GM20431 (cell line): ENCODE measurements around the gene HSPA12A.

Experiments
- in situ Hi-C: fragments of 300-500 bp; cut with MseI, MboI; formaldehyde crosslinking; loops from one replicate; pipeline ENCODE4 v1.15.0; 2020; ENCODE audit warnings: low sequenced_read_pairs; ENCODE audit not compliant: unreplicated experiment

The HSPA12A gene

GRCh38 chr10:116656044-116656443, 86.3 kb downstream of the HSPA12A start:
- in situ Hi-C loops, result no loop called here

- in situ Hi-C loops, result no loop called here
These were observed 86.8 kb downstream of the HSPA12A start for GRCh38 chr10:116655568-116655967.

GRCh38 chr10:116654816-116655215, 87.5 kb downstream of the HSPA12A start:
- in situ Hi-C loops, result no loop called here

DNA sequence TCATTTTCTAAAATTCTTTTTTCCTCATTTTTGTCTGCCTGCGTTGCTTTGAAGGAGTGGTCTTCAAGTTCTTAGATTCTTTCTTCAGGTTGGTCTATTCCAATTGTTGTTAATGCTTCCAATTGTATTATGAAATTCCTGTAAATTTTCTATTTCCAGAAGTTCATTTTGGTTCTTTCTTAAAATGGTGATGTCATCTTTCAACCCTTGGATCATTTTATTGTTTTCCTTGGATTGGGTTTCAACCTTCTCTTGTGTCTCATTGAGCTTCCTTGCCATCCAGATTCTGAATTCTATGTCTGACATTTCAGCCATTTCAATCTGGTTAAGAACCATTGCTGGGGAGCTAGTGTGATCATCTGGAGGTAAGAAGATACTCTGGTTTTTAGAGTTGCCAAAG, 88.5 kb downstream of the HSPA12A start:
- in situ Hi-C loops, result no loop called here

DNA sequence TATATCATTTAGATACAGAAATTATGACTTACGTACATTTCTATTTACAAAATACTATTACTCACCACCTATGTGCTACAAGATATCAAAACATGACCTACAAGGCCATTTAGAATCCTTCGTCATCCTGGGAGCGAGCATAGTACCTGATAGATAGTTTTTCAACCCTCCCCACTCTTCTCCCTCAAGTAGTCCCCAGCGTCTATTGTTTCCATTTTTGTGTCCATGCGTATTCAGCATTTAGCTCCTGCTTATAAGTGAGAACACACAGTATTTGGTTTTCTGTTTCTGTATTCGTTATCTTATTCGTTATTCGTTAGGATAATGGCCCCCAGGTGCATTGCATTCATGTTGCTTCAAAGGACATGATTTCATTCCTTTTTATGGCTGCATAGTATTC, 93.5 kb downstream of the HSPA12A start:
- in situ Hi-C loops, result no loop called here

- in situ Hi-C loops, result no loop called here
These were observed 95.9 kb downstream of the HSPA12A start for GRCh38 chr10:116646502-116646901.

- in situ Hi-C loops, result no loop called here
These were observed 104.5 kb downstream of the HSPA12A start for GRCh38 chr10:116637830-116638229.

- in situ Hi-C loops, result no loop called here
These were observed 105.4 kb downstream of the HSPA12A start for GRCh38 chr10:116636976-116637375.

GRCh38 chr10:116636385-116636784, 106.0 kb downstream of the HSPA12A start:
- in situ Hi-C loops, result no loop called here

GRCh38 chr10:116634126-116634975, 108.0 kb downstream of the HSPA12A start:
- in situ Hi-C loops, result no loop called here

DNA sequence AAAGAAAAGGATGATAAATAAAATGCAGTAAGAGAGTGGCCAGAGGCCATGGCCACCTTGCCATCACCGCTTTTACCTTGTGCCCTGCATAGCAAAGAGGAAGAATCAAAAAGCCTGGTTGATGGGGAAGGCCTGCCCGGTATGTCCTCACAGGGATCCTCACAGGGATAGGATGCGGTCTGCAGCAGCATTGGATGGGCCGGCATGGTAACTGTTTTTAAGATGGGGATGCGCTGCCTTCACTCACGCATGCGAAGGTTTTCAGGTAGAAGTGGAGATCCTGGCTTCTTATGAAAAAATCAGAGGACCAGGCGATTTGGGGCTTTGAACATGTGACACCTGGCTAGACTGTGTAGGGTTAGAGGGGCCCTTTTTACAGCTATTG, 109.2 kb downstream of the HSPA12A start:
- in situ Hi-C loops, result no loop called here

DNA sequence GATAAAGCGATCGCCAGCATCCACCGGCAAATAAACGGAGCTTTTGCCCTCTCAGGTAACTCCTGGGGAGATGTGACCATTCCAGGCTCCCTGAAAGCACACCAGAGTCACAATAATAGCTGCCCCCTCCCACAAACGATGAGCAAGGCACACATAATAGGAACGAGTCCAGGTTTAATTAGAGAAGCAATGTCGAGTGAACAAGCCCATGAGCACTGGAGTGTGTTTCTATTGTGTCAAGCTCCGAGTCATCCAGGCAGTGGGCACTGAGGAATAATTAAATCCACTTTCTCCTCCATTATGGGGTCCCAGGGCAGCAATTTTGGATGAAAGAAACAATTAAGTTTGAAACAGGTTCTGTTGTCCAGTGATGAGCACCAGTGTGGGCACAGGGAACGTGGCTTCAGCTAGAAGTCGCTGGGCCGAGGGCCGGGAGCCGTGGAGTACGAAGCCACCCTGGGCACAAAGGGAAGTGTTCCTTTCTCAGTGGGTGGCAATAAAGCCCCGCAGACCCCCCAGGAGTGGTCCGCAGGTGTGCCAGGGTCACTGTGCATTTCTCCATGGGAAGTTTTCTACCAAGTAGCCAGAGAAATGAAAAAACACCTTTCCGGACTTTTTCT, 109.7 kb downstream of the HSPA12A start:
- in situ Hi-C loops, result no loop called here

- in situ Hi-C loops, result no loop called here
These were observed 110.5 kb downstream of the HSPA12A start for GRCh38 chr10:116631871-116632295.

- in situ Hi-C loops, result no loop called here
These were observed 112.3 kb downstream of the HSPA12A start for GRCh38 chr10:116630020-116630419.

DNA sequence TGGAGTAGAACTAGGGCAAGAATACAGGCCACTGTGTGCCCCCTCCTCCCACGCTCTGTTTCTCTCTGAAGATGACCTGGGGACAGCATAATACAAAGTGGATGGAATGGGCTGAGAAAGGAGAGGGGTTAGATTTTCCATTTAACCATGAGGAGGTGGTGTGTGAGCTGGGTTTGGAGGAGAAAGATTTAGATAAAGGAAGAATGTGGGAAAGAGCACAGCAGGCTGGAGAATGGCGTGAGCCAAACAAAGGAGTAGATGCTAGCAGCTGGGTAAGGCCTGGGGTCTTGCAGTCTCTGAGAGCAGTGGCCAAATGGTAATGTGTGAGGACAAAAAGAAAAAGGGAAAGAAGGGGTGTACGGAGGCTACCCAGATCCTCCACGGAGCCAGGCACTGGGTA, 113.0 kb downstream of the HSPA12A start:
- in situ Hi-C loops, result no loop called here

- in situ Hi-C loops, result no loop called here
These were observed 114.9 kb downstream of the HSPA12A start for GRCh38 chr10:116627386-116627933.

GRCh38 chr10:116626815-116627214, 115.6 kb downstream of the HSPA12A start:
- in situ Hi-C loops, result no loop called here

DNA sequence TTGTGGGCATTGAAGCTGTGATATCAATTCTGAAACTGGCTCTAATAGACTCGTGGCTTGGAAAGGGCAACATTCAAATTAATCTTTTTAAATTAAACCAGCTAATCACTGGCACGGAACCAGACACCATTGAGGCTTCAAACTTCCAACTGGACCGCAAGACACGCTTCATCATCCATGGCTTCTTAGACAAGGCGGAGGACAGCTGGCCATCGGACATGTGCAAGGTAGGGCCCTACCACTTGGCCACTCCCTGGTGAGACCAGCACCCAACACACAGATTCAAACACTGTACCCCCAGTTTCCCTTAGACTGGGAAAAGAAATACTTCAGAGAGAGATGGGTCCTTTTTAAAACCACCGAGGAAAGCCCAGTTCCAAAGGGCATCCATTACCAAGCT, 116.5 kb downstream of the HSPA12A start:
- in situ Hi-C loops, result no loop called here

DNA sequence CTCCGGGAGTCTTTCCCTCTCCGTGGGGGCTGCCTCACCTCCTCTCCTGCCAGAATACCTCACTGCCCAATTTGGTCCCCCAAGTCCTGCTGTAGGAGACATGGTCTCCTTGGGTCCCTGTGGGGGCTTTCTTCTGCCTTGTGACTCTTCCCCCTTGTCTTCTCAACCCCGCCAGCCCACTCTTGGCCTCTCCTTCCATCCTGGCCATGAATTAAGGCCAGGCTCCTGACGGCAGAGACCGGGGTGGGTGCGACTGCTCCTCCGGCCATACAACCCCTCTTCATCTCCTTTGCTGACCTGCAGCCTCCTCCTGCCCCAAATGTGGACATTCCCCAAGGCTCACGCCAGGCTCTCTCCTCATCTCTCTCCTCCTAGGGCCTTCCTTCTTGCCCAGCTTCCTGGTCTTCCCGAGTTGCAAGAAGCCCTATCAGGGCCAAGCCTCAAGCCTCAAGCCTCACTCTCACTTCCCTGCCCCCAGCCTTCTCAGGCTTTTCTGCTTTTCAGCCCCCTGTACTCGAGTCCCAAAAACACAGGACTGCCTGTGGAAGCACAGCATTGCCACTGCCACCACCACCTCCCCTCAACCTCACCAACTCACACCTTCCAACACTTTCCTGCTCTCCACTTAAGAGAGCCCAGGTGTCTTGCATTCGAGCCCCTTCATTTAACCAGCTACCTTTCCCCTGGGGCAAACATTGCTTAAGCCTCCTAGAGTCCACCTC, 120.3 kb downstream of the HSPA12A start:
- in situ Hi-C loops, result no loop called here

- in situ Hi-C loops, result no loop called here
These were observed 120.9 kb downstream of the HSPA12A start for GRCh38 chr10:116621476-116621875.
